Stimulated activated naive B cell treated with anti-CD40 and anti-IgM and Interleukin-4, amounts not matched to agents 10 μg/mL and 1 μg/mL and 100 μg/mL, for 72 hours (primary cell): ENCODE measurements around the gene METTL24.
A peak's percentile ranks its signal among the peaks of the same experiment; 100 is the strongest.

ENCODE experiments used
- ATAC-seq, 2 donors: fragments of 150-1000 bp; cut with Tn5 transposase; replicated peaks; 2 replicates each; pipeline ENCODE4 v1.10.0; 2021; ENCODE audit warnings: moderate library complexity in 1 of 2
- DNase-seq: peaks from one replicate; pipeline ENCODE4 v3.0.0; 2021
- H3K27ac Mint-ChIP-seq: one replicate; pipeline ENCODE4 v1.8.0; 2022; ENCODE audit warnings: mild to moderate bottlenecking, mixed read lengths
- H3K27me3 Mint-ChIP-seq, 2 donors: one replicate each; pipeline ENCODE4 v1.8.0; 2022; ENCODE audit warnings: mixed read lengths in 2 of 2
- H3K36me3 Mint-ChIP-seq, 2 donors: one replicate each; pipeline ENCODE4 v1.8.0; 2022; ENCODE audit warnings: mixed read lengths in 2 of 2, mild to moderate bottlenecking in 1 of 2
- H3K4me1 Mint-ChIP-seq, 2 donors: one replicate each; pipeline ENCODE4 v1.8.0; 2022; ENCODE audit warnings: mixed read lengths in 2 of 2, mild to moderate bottlenecking in 1 of 2
- H3K4me3 Mint-ChIP-seq, 2 donors: one replicate each; pipeline ENCODE4 v1.8.0; 2022; ENCODE audit warnings: mild to moderate bottlenecking in 2 of 2, mixed read lengths in 2 of 2, moderate library complexity in 1 of 2
- H3K9me3 Mint-ChIP-seq, 2 donors: one replicate each; pipeline ENCODE4 v1.8.0; 2022; ENCODE audit warnings: mixed read lengths in 2 of 2, mild to moderate bottlenecking in 1 of 2

The METTL24 gene

DNA sequence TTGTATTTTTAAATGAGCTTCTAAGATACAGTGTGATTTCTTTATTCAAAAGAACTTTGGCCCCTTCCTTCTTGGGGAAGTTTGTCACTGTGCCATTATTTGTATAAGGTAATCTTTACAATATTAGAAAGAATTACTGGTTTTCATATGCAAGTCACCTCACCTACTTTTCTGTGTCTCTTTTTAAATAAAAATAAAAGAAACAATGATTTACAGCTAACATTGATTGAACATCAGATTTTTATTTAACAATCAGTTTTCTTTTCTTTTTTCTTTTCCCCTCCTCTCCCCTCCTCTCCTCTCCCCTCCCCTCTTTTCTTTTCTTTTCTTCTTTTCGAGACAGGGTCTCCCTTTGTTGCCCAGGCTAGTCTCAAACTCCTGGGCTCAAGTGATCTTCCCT, 131.9 kb downstream of the METTL24 start:
- DNase-seq (no peak), ATAC-seq (no peak)
- H3K36me3 Mint-ChIP-seq = peaks cover 18 to 21% of the 10 kb centered on the region in 2 donors
- peak overlapping the region; percentile 90 for H3K27ac Mint-ChIP-seq
- no peaks in the 10 kb centered on the region for H3K27me3 Mint-ChIP-seq
- H3K9me3 Mint-ChIP-seq = no peaks in the 10 kb centered on the region
- H3K4me1 Mint-ChIP-seq = no peaks in the 10 kb centered on the region
- H3K4me3 Mint-ChIP-seq = no peak overlapping the region

DNA sequence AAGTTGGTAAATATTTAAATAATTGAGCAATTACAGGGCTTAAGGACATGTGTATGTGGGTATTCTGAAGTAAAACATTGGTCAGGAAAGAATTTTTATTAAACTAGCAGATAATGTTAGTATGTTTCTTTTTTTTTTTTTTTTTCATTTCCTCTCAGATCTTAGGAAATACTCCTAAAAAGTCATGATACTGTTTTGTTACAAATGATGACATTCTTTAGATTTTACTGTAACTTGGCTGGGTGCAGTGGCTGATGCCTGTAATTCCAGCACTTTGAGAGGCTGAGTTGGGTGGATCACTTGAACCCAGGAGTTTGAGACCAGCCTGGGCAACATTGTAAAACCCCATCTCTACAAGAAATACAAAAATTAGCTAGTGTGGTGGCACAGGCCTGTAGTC, 136.4 kb downstream of the METTL24 start:
- Mint-ChIP-seq H3K27me3 (no peaks in the 10 kb centered on the region), H3K27ac (no peak overlapping the region), H3K4me1 (no peaks in the 10 kb centered on the region), H3K9me3 (no peaks in the 10 kb centered on the region), H3K36me3 (peaks cover 27 to 40% of the 10 kb centered on the region in 2 donors), H3K4me3 (no peak overlapping the region)
- no peak for DNase-seq
- ATAC-seq = no peak

- DNase-seq (no peak), ATAC-seq (no peak)
- Mint-ChIP-seq H3K4me1 (peaks cover 7 to 20% of the 10 kb centered on the region in 2 donors), H3K9me3 (no peaks in the 10 kb centered on the region), H3K27ac (no peak overlapping the region), H3K36me3 (peaks cover 33 to 43% of the 10 kb centered on the region in 2 donors), H3K4me3 (no peak overlapping the region), H3K27me3 (no peaks in the 10 kb centered on the region)
These were observed 140.9 kb downstream of the METTL24 start for GRCh38 chr6:110217266-110217665.

DNA sequence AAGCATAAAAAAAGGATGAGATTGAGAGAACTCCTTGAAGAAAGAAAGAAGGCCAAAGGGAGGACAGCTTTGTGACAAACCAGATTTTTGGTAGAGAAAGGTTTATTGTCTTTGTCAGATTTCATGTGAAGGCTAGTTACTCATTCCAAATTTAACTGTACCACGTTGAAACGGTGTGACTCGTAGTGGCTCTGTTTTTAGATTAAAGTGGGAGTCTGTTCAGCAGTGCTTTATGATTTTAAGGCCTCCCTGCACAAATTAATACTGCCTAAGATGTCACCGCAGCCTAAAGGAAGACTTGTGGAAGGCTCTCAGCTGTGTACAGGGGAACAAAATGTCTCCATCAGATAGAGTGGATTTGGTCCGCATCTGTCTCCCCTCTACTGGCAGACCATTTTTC, 142.0 kb downstream of the METTL24 start:
- peaks cover 32 to 48% of the 10 kb centered on the region in 2 donors for H3K36me3 Mint-ChIP-seq
- H3K4me3 Mint-ChIP-seq = no peak overlapping the region
- H3K9me3 Mint-ChIP-seq = no peaks in the 10 kb centered on the region
- no peak for DNase-seq
- no peak for ATAC-seq
- H3K27ac Mint-ChIP-seq = no peak overlapping the region
- peaks cover 7 to 24% of the 10 kb centered on the region in 2 donors for H3K4me1 Mint-ChIP-seq
- H3K27me3 Mint-ChIP-seq = no peaks in the 10 kb centered on the region

DNA sequence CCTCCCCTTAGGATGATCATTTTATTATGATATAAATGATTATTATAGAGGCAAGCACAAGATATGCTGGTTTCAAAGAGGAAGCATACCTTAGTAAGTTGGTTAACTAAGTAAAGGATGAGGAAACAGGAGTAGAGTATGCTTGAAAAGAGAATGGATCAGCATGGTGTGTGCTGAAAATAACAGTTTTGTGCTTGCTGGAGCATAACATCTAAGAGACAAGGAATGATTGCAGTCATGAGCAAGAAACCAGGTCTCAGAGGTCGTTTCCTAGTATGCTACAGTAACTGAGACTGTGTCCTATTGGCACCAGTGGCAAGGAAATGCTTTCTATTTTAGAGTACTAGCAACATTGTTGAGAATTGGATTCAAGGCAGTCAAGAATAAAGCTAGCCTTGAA, 143.8 kb downstream of the METTL24 start:
- peak; percentile 47 to 50 for ATAC-seq
- peaks cover 29 to 44% of the 10 kb centered on the region in 2 donors for H3K36me3 Mint-ChIP-seq
- H3K4me3 Mint-ChIP-seq = no peak overlapping the region
- H3K9me3 Mint-ChIP-seq = no peaks in the 10 kb centered on the region
- peaks cover 7 to 24% of the 10 kb centered on the region in 2 donors for H3K4me1 Mint-ChIP-seq
- DNase-seq = no peak
- no peak overlapping the region for H3K27ac Mint-ChIP-seq
- H3K27me3 Mint-ChIP-seq = no peaks in the 10 kb centered on the region

- Mint-ChIP-seq H3K27ac (no peak overlapping the region), H3K9me3 (no peaks in the 10 kb centered on the region), H3K4me1 (peaks cover 7 to 24% of the 10 kb centered on the region in 2 donors), H3K27me3 (no peaks in the 10 kb centered on the region), H3K4me3 (no peak overlapping the region), H3K36me3 (peaks cover 27 to 38% of the 10 kb centered on the region in 2 donors)
- DNase-seq (no peak), ATAC-seq (no peak)
These were observed 146.4 kb downstream of the METTL24 start for GRCh38 chr6:110211753-110212152.

- no peaks in the 10 kb centered on the region for H3K9me3 Mint-ChIP-seq
- peaks cover 12 to 29% of the 10 kb centered on the region in 2 donors for H3K4me1 Mint-ChIP-seq
- no peak for ATAC-seq
- H3K4me3 Mint-ChIP-seq = no peak overlapping the region
- H3K36me3 Mint-ChIP-seq = peaks cover 12 to 26% of the 10 kb centered on the region in 2 donors
- DNase-seq = no peak
- no peak overlapping the region for H3K27ac Mint-ChIP-seq
- H3K27me3 Mint-ChIP-seq = no peaks in the 10 kb centered on the region
These were observed 150.5 kb downstream of the METTL24 start for GRCh38 chr6:110207652-110208051.

DNA sequence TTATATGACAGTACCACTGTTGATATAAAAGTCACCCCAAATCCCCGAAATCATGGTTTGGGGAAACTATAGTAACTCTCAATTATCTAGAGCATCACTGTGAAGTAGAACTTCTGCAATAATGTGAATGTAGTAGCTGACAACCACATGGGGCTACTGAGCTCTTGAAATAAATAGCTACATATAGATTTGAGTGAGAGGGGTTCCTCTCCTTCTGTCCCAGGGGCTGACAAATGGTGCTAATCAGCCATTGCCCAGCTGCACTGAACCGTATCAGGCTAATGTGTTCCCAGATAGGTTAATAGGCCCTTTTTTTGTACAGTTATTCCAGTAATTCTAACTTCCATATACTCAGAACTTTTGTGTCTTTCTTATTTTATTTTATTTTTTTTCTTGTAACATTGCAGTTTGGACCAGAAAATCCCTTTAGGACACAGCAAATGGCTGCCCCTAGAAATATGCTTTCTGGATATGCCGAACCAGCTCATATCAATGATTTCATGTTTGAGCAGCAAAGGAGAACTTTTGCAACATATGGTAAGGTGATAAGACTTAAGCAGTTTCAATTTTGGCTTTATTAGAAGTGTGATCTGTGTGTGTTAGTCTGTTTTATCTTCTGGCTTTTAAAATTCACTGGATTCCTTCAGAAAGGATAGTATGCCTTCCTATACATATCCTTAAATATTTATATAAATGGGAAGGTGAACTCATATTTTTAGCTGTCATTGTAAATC, 156.8 kb downstream of the METTL24 start:
- H3K36me3 Mint-ChIP-seq = peaks cover 9 to 23% of the 10 kb centered on the region in 2 donors
- H3K27me3 Mint-ChIP-seq = no peaks in the 10 kb centered on the region
- ATAC-seq (no peak), DNase-seq (no peak)
- no peak overlapping the region for H3K4me3 Mint-ChIP-seq
- H3K4me1 Mint-ChIP-seq = peaks cover 12 to 31% of the 10 kb centered on the region in 2 donors
- peaks cover 0 to 1% of the 10 kb centered on the region in 2 donors for H3K9me3 Mint-ChIP-seq
- no peak overlapping the region for H3K27ac Mint-ChIP-seq

DNA sequence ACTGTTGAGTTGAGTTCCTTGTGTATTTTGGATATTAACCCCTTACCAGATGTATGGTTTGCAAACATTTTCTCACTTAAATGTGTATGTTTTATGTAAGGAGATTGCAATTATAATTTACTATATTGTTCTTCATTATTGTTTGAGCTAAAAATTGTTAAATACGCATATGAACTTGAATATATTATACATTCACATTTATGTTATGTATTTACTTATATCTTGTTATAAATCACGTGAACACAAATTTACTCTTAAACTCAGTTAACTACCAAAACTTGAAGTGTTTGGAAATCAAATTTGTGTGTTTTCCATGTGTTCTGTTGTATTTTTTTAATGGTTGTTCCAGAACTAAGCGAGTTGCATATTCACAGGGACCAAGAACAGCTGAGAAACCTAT, 159.6 kb downstream of the METTL24 start:
- peaks cover 3 to 10% of the 10 kb centered on the region in 2 donors for H3K4me1 Mint-ChIP-seq

GRCh38 chr6:110196874-110197273, 161.3 kb downstream of the METTL24 start:
- H3K4me3 Mint-ChIP-seq = no peak overlapping the region
- H3K27ac Mint-ChIP-seq = no peak overlapping the region
- ATAC-seq = no peak
- DNase-seq = no peak
- peaks cover 8 to 23% of the 10 kb centered on the region in 2 donors for H3K36me3 Mint-ChIP-seq
- peaks cover 3 to 10% of the 10 kb centered on the region in 2 donors for H3K4me1 Mint-ChIP-seq
- H3K9me3 Mint-ChIP-seq = peaks cover 0 to 1% of the 10 kb centered on the region in 2 donors
- no peaks in the 10 kb centered on the region for H3K27me3 Mint-ChIP-seq

More for the DNA sequence above, 159.6 kb downstream of the METTL24 start:
- Mint-ChIP-seq H3K27ac (no peak overlapping the region), H3K36me3 (peaks cover 8 to 24% of the 10 kb centered on the region in 2 donors), H3K9me3 (peaks cover 0 to 1% of the 10 kb centered on the region in 2 donors), H3K27me3 (no peaks in the 10 kb centered on the region), H3K4me3 (no peak overlapping the region)
- no peak for DNase-seq
- no peak for ATAC-seq

DNA sequence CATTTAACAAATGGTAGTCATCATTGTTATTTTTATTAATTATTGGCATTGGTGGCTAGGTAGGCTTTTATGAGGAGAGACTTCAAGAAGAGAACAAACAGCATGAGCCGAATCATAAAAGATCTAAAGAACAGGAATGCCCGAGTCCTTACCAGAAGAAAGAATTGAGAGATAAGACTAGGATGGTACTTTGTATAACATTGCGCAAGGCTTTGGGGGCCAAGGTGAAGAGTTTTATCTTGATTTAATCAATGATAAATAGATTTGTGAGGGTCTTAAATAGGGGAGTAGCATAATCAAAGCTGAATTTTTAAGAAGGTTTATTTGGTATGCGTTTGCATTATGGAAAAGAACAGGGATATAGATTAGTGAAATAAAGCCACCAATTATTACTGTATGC, 162.5 kb downstream of the METTL24 start:
- ATAC-seq (no peak), DNase-seq (no peak)
- Mint-ChIP-seq H3K4me1 (peaks cover 2 to 10% of the 10 kb centered on the region in 2 donors), H3K36me3 (peaks cover 8 to 23% of the 10 kb centered on the region in 2 donors), H3K27ac (no peak overlapping the region), H3K27me3 (no peaks in the 10 kb centered on the region), H3K4me3 (no peak overlapping the region), H3K9me3 (peaks cover 0 to 1% of the 10 kb centered on the region in 2 donors)
